Right atrium auricular region (tissue), 2 donors: ENCODE results near the gene CHD6. TPM values are rescaled to one million over a fixed set of nuclear protein-coding genes. Genes with fewer than 3 reads are reported as not detected.

Experiments
- DNase-seq: peaks from one replicate; pipeline ENCODE4 v3.0.0-alpha.2; 2019; ENCODE audit warnings: low spot score
- H3K27ac ChIP-seq, 2 donors: fragments of 200-600 bp; sonication (generic); 1 replicate in 1 of 2; 2 replicates in 1 of 2; pipeline ENCODE4 v1.5.1; 2016 to 2019
- H3K27me3 ChIP-seq, 2 donors: fragments of 200-600 bp; sonication (generic); one replicate each; pipeline versions ENCODE4 v1.5.1 to v1.6.0; 2017 to 2019
- H3K36me3 ChIP-seq: fragments of 200-600 bp; sonication (generic); one replicate; pipeline ENCODE4 v1.5.1; 2016
- H3K4me1 ChIP-seq, 2 donors: fragments of 200-600 bp; sonication (generic); one replicate each; pipeline versions ENCODE4 v1.5.1 to v1.6.0; 2017 to 2019
- H3K4me3 ChIP-seq, 2 donors: fragments of 200-600 bp; sonication (generic); 1 replicate in 1 of 2; 2 replicates in 1 of 2; pipeline ENCODE4 v1.5.1; 2017 to 2019; ENCODE audit warnings: mild to moderate bottlenecking in 1 of 2, moderate library complexity in 1 of 2
- H3K9me3 ChIP-seq, 2 donors: fragments of 200-600 bp; sonication (generic); one replicate each; pipeline ENCODE4 v1.5.1; 2019
- CTCF ChIP-seq, 2 donors: fragments of 200-600 bp; sonication (generic); IDR thresholded peaks; one replicate each; pipeline ENCODE4 v1.5.1; 2019; ENCODE audit warnings: antibody characterized with exemption in 2 of 2
- total RNA-seq, 2 donors: library from RNA; depleted of rRNA; stranded (reverse); fragments of >200 nt; gene quantifications; one replicate each; pipeline ENCODE4 v1.1.0, GENCODE V29; 2016

CHD6 gene
- total RNA-seq, 2 donors from 2014 or later = 22.2 to 27.4 TPM

GRCh38 chr20:41508335-41508734 is 109.8 kb downstream of the CHD6 start:
- no peak overlapping the region for H3K4me3 ChIP-seq
- DNase-seq = no peak

GRCh38 chr20:41507851-41508250 is 110.3 kb downstream of the CHD6 start:
- peaks cover 11% of the 10 kb centered on the region for H3K36me3 ChIP-seq
- no peak overlapping the region for H3K4me3 ChIP-seq
- no peaks in the 10 kb centered on the region for H3K27me3 ChIP-seq
- TF ChIP-seq CTCF (IDR thresholded peaks at IDR 0.05) = no peak
- H3K9me3 ChIP-seq = no peaks in the 10 kb centered on the region
- H3K27ac ChIP-seq = no peak overlapping the region
- peaks cover 0 to 47% of the 10 kb centered on the region in 2 donors for H3K4me1 ChIP-seq
- DNase-seq = no peak

More at GRCh38 chr20:41508335-41508734, 109.8 kb downstream of the CHD6 start:
- Histone ChIP-seq H3K4me1 (peaks cover 0 to 50% of the 10 kb centered on the region in 2 donors), H3K36me3 (peaks cover 14% of the 10 kb centered on the region), H3K9me3 (no peaks in the 10 kb centered on the region), H3K27me3 (no peaks in the 10 kb centered on the region), H3K27ac (peak overlapping the region in 1 of 2 donors; percentile 71)
- peak in 1 of 2 donors; percentile 19 for TF ChIP-seq CTCF (IDR thresholded peaks at IDR 0.05)

GRCh38 chr20:41507436-41507835 is 110.7 kb downstream of the CHD6 start:
- no peak for TF ChIP-seq CTCF (IDR thresholded peaks at IDR 0.05)
- Histone ChIP-seq H3K27ac (no peak overlapping the region), H3K27me3 (no peaks in the 10 kb centered on the region), H3K4me1 (peaks cover 0 to 42% of the 10 kb centered on the region in 2 donors), H3K36me3 (peaks cover 6% of the 10 kb centered on the region), H3K4me3 (no peak overlapping the region), H3K9me3 (no peaks in the 10 kb centered on the region)
- no peak for DNase-seq

GRCh38 chr20:41506192-41506915 is 111.8 kb downstream of the CHD6 start:
- no peaks in the 10 kb centered on the region for H3K27me3 ChIP-seq
- H3K4me3 ChIP-seq = no peak overlapping the region
- no peaks in the 10 kb centered on the region for H3K36me3 ChIP-seq
- peaks cover 0 to 32% of the 10 kb centered on the region in 2 donors for H3K4me1 ChIP-seq
- no peak for DNase-seq
- TF ChIP-seq CTCF (IDR thresholded peaks at IDR 0.05) = no peak
- no peak overlapping the region for H3K27ac ChIP-seq
- H3K9me3 ChIP-seq = no peaks in the 10 kb centered on the region

- Histone ChIP-seq H3K9me3 (no peaks in the 10 kb centered on the region), H3K27me3 (no peaks in the 10 kb centered on the region), H3K4me1 (peaks cover 0 to 25% of the 10 kb centered on the region in 2 donors), H3K4me3 (no peak overlapping the region), H3K36me3 (no peaks in the 10 kb centered on the region), H3K27ac (no peak overlapping the region)
- TF ChIP-seq CTCF (IDR thresholded peaks at IDR 0.05) = no peak
- DNase-seq = no peak
Measured at GRCh38 chr20:41505184-41505583, 113.0 kb downstream of the CHD6 start.

- Histone ChIP-seq H3K27me3 (no peaks in the 10 kb centered on the region), H3K27ac (no peak overlapping the region), H3K36me3 (peaks cover 4% of the 10 kb centered on the region), H3K4me1 (peaks cover 0 to 7% of the 10 kb centered on the region in 2 donors), H3K9me3 (no peaks in the 10 kb centered on the region), H3K4me3 (no peak overlapping the region)
- no peak for DNase-seq
- no peak for TF ChIP-seq CTCF (IDR thresholded peaks at IDR 0.05)
Measured at GRCh38 chr20:41501376-41501775, 116.8 kb downstream of the CHD6 start.
